Kidney epithelial cell (primary cell): ENCODE results near the gene CEMP1. TPM values are rescaled to one million over a fixed set of nuclear protein-coding genes. Genes with fewer than 3 reads are reported as not detected.

ENCODE experiments used
- DNase-seq: peaks from one replicate; pipeline ENCODE4 v3.0.0-alpha.2; 2010; ENCODE audit warnings: low read depth
- H3K27me3 ChIP-seq: 2 replicates; pipeline ENCODE4 v1.6.0; 2011; ENCODE audit warnings: low read length; ENCODE audit not compliant: control insufficient read depth, insufficient read depth
- H3K36me3 ChIP-seq: 2 replicates; pipeline ENCODE4 v1.5.1; 2011; ENCODE audit warnings: low read length; ENCODE audit not compliant: control insufficient read depth, insufficient read depth
- H3K4me3 ChIP-seq: 2 replicates; pipeline ENCODE4 v1.5.1; 2011; ENCODE audit warnings: low read depth, mild to moderate bottlenecking, control low read depth, low read length
- total RNA-seq: library from RNA; depleted of rRNA; stranded (reverse); fragments of >200 nt; gene quantifications from 2 replicates; pipeline ENCODE4 v1.2.3, GENCODE V29; 2015
- TF ChIP-seq, protein P1 (sequence below): IDR thresholded peaks from 2 replicates; pipeline ENCODE4 v1.5.1; 2011; ENCODE audit warnings: mild to moderate bottlenecking, moderate library complexity, low read length, control low read depth, inconsistent platforms; ENCODE audit not compliant: insufficient read depth, poor library complexity, severe bottlenecking

CEMP1 gene
- total RNA-seq, 1 donor from 2014 or later, result not detected

DNA sequence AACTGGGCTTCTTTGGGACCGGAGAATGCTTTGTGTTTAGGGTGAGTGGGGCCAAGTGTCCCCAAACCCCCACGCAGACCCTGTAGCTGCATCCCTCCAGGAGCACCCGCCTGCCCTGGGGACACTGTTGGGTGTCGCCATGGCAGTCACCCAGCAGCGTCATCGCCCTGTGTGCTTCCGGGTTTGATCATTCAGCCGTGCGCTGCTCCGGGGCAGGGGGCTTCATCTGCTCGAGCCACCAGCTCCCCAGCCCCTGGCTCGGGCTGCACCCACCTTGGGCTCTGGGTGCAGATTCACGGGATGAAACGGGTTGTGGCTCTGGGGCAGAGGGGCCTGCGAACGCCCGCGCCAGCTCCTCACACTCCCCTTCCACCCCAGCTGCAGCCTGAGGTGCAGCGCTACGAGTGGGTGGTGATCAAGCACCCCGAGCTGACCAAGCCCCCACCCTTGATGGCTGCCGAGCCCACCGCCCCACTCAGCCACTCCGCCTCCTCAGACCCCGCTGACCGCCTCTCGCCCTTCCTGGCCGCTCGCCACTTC, 31.2 kb downstream of the CEMP1 start:
- H3K4me3 ChIP-seq, result no peak overlapping the region
- no peaks in the 10 kb centered on the region for H3K27me3 ChIP-seq
- TF ChIP-seq, protein P1, sequence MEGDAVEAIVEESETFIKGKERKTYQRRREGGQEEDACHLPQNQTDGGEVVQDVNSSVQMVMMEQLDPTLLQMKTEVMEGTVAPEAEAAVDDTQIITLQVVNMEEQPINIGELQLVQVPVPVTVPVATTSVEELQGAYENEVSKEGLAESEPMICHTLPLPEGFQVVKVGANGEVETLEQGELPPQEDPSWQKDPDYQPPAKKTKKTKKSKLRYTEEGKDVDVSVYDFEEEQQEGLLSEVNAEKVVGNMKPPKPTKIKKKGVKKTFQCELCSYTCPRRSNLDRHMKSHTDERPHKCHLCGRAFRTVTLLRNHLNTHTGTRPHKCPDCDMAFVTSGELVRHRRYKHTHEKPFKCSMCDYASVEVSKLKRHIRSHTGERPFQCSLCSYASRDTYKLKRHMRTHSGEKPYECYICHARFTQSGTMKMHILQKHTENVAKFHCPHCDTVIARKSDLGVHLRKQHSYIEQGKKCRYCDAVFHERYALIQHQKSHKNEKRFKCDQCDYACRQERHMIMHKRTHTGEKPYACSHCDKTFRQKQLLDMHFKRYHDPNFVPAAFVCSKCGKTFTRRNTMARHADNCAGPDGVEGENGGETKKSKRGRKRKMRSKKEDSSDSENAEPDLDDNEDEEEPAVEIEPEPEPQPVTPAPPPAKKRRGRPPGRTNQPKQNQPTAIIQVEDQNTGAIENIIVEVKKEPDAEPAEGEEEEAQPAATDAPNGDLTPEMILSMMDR, result no peak
- H3K36me3 ChIP-seq, result peaks cover 5% of the 10 kb centered on the region
- no peak for DNase-seq

GRCh38 chr16:2499454-2499853, 31.8 kb downstream of the CEMP1 start:
- Histone ChIP-seq H3K36me3 (peaks cover 5% of the 10 kb centered on the region), H3K27me3 (no peaks in the 10 kb centered on the region), H3K4me3 (no peak overlapping the region)
- TF ChIP-seq, protein P1, result no peak
- no peak for DNase-seq

- DNase-seq, result no peak
- peaks cover 5% of the 10 kb centered on the region for H3K36me3 ChIP-seq
- H3K27me3 ChIP-seq, result no peaks in the 10 kb centered on the region
- TF ChIP-seq, protein P1, result no peak
- H3K4me3 ChIP-seq, result no peak overlapping the region
These were observed 32.5 kb downstream of the CEMP1 start for GRCh38 chr16:2498531-2499253.

DNA sequence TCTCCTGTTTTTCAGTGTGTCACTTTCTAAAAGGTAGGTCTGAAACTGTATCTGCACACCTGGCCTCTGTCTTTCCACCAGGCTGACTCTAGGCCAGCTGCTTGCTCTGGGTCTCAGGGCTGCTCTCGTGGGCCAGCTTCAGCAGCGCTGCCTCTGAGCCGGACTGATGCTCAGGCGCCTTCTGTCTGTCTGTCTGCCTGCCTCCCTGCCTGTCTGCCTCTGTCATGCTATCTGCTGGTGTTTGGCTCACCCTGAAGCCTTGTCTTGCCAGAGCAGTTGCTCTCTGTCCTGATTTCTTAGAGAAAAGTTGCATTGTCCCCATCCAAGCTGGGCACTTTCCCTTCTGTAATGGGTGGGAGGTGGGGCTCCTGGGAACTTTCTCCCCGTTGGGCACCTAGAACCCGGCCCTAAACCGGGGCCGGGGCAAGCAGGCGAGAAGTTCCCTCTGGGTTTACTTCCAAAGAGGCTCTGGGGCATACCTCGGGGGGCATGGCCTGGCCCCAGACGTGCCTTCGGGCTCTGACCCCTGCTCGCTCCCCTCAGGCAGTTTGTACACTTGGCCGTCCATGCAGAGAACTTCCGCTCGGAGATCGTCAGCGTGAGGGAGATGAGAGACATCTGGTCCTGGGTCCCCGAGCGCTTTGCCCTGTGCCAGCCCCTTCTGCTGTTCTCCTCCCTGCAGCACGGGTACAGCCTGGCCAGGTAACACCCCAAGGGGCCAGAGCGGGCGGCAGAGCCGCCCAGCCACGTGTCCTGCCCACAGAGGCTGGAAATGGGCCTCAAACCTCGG, 33.3 kb downstream of the CEMP1 start:
- Histone ChIP-seq H3K4me3 (no peak overlapping the region), H3K36me3 (peaks cover 5% of the 10 kb centered on the region), H3K27me3 (no peaks in the 10 kb centered on the region)
- TF ChIP-seq, protein P1, result no peak
- DNase-seq, result no peak

GRCh38 chr16:2497116-2497630, 34.0 kb downstream of the CEMP1 start:
- DNase-seq, result no peak
- TF ChIP-seq, protein P1, result no peak
- no peaks in the 10 kb centered on the region for H3K27me3 ChIP-seq
- no peak overlapping the region for H3K4me3 ChIP-seq
- peaks cover 5% of the 10 kb centered on the region for H3K36me3 ChIP-seq
